ENCODE data around the gene TEKTIP1.
"Not testable (repeated sequence)": the region's sequence is repeated elsewhere in the genome, so short reads cannot be mapped to it uniquely, and the experiment has no call there.

TEKTIP1 gene

GRCh38 chr19:3507371-3508120, 31.4 kb upstream of the TEKTIP1 start:
- DNase-seq (ENCODE audit: low read depth): peak; percentile 24

- DNase-seq (ENCODE audit: low read depth): not testable (repeated sequence)
Observed at GRCh38 chr19:3508121-3508661, 30.8 kb upstream of the TEKTIP1 start.

GRCh38 chr19:3508771-3509535, 30.0 kb upstream of the TEKTIP1 start:
- no peak for DNase-seq (ENCODE audit: low read depth)

GRCh38 chr19:3509566-3509989, 29.4 kb upstream of the TEKTIP1 start:
- DNase-seq (ENCODE audit: low read depth): no peak

GRCh38 chr19:3510727-3511126, 28.2 kb upstream of the TEKTIP1 start:
- DNase-seq (ENCODE audit: low read depth): no peak

GRCh38 chr19:3511506-3512251, 27.3 kb upstream of the TEKTIP1 start:
- DNase-seq (ENCODE audit: low read depth): no peak

- no peak for DNase-seq (ENCODE audit: low read depth)
Observed at GRCh38 chr19:3512562-3513228, 26.3 kb upstream of the TEKTIP1 start.

GRCh38 chr19:3513229-3514140, 25.5 kb upstream of the TEKTIP1 start:
- no peak for DNase-seq (ENCODE audit: low read depth)

GRCh38 chr19:3514930-3515329, 24.0 kb upstream of the TEKTIP1 start:
- DNase-seq (ENCODE audit: low read depth): no peak

- DNase-seq (ENCODE audit: low read depth): no peak
Observed at GRCh38 chr19:3515891-3516422, 23.0 kb upstream of the TEKTIP1 start.

- no peak for DNase-seq (ENCODE audit: low read depth)
Observed at GRCh38 chr19:3516675-3517207, 22.2 kb upstream of the TEKTIP1 start.

- no peak for DNase-seq (ENCODE audit: low read depth)
Observed at GRCh38 chr19:3517638-3518037, 21.3 kb upstream of the TEKTIP1 start.

GRCh38 chr19:3518255-3518654, 20.7 kb upstream of the TEKTIP1 start:
- DNase-seq (ENCODE audit: low read depth): no peak

- DNase-seq (ENCODE audit: low read depth): no peak
Observed at GRCh38 chr19:3518659-3519058, 20.3 kb upstream of the TEKTIP1 start.

GRCh38 chr19:3519126-3519525, 19.8 kb upstream of the TEKTIP1 start:
- DNase-seq (ENCODE audit: low read depth): no peak

- no peak for DNase-seq (ENCODE audit: low read depth)
Observed at GRCh38 chr19:3520166-3521103, 18.5 kb upstream of the TEKTIP1 start.

- DNase-seq (ENCODE audit: low read depth): no peak
Observed at GRCh38 chr19:3521104-3521445, 17.9 kb upstream of the TEKTIP1 start.

- no peak for DNase-seq (ENCODE audit: low read depth)
Observed at GRCh38 chr19:3522421-3523360, 16.3 kb upstream of the TEKTIP1 start.
